Breast epithelium (tissue), 3 donors: ENCODE measurements around the gene CYFIP1.

Source experiments
- POLR2A ChIP-seq: fragments of 450-650 bp; IDR thresholded peaks from one replicate; pipeline ENCODE4 v1.6.1; 2016; ENCODE audit warnings: antibody characterized with exemption, mild to moderate bottlenecking, moderate library complexity
- POLR2AphosphoS5 ChIP-seq, 3 donors: sonication (generic); formaldehyde crosslinking; IDR thresholded peaks; one replicate each; pipeline ENCODE4 v1.6.1; 2017; ENCODE audit warnings: antibody characterized with exemption in 3 of 3
- TF ChIP-seq, protein P1 (sequence below), 3 donors: fragments of 450-650 bp; IDR thresholded peaks; one replicate each; pipeline ENCODE4 v1.5.1; 2016 to 2017; ENCODE audit warnings: antibody characterized with exemption in 3 of 3, mild to moderate bottlenecking in 3 of 3, moderate library complexity in 3 of 3

- TF ChIP-seq POLR2A (no peak), POLR2AphosphoS5 (IDR thresholded peaks at IDR 0.05) (no peak)
- TF ChIP-seq, protein P1, sequence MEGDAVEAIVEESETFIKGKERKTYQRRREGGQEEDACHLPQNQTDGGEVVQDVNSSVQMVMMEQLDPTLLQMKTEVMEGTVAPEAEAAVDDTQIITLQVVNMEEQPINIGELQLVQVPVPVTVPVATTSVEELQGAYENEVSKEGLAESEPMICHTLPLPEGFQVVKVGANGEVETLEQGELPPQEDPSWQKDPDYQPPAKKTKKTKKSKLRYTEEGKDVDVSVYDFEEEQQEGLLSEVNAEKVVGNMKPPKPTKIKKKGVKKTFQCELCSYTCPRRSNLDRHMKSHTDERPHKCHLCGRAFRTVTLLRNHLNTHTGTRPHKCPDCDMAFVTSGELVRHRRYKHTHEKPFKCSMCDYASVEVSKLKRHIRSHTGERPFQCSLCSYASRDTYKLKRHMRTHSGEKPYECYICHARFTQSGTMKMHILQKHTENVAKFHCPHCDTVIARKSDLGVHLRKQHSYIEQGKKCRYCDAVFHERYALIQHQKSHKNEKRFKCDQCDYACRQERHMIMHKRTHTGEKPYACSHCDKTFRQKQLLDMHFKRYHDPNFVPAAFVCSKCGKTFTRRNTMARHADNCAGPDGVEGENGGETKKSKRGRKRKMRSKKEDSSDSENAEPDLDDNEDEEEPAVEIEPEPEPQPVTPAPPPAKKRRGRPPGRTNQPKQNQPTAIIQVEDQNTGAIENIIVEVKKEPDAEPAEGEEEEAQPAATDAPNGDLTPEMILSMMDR (IDR thresholded peaks at IDR 0.05): no peak
These were observed 76.7 kb downstream of the CYFIP1 start for GRCh38 chr15:22903427-22903826.
